WTC11 (cell line): ENCODE results near the gene TTLL12. TPM values are rescaled to one million over a fixed set of nuclear protein-coding genes. Genes with fewer than 3 reads are reported as not detected.

Experiments used
- ATAC-seq: fragments of 200-7000 bp; cut with Tn5 transposase; 2 replicates; pipeline ENCODE4 v1.10.0; 2021; ENCODE audit warnings: mild to moderate bottlenecking, moderate library complexity
- CTCF ChIA-PET: fragments of 300-600 bp; sonication (Branson Sonifier 250); formaldehyde crosslinking; loops from one replicate; lab custom pipeline; 2021; ENCODE audit warnings: antibody characterized with exemption; lab: Charles Lee
- POLR2A ChIA-PET: fragments of 350-600 bp; sonication (Branson Sonifier 250); formaldehyde crosslinking; loops from one replicate; lab custom pipeline; 2021; ENCODE audit warnings: antibody characterized with exemption; lab: Charles Lee
- DNase-seq: peaks from one replicate; pipeline ENCODE4 v3.0.0; 2021; ENCODE audit warnings: low spot score
- H3K27ac Mint-ChIP-seq: 2 replicates; pipeline ENCODE4 v1.8.0; 2021; ENCODE audit warnings: mixed read lengths
- H3K27me3 Mint-ChIP-seq: 2 replicates; pipeline ENCODE4 v1.8.0; 2021; ENCODE audit warnings: low read depth, mild to moderate bottlenecking, moderate library complexity, mixed read lengths
- H3K36me3 Mint-ChIP-seq: 2 replicates; pipeline ENCODE4 v1.8.0; 2021; ENCODE audit warnings: mixed read lengths
- H3K4me1 Mint-ChIP-seq: 2 replicates; pipeline ENCODE4 v1.8.0; 2022; ENCODE audit warnings: mixed read lengths
- H3K4me3 Mint-ChIP-seq: 2 replicates; pipeline ENCODE4 v1.8.0; 2021; ENCODE audit warnings: mild to moderate bottlenecking, moderate library complexity, mixed read lengths
- H3K9me3 Mint-ChIP-seq: 2 replicates; pipeline ENCODE4 v1.8.0; 2021; ENCODE audit warnings: mixed read lengths
- CREB1 ChIP-seq: sonication (generic); formaldehyde crosslinking; IDR thresholded peaks from 2 replicates; pipeline ENCODE4 v1.8.0; 2023; ENCODE audit warnings: mild to moderate bottlenecking, missing genetic modification reagents
- ELF4 ChIP-seq: sonication (generic); formaldehyde crosslinking; IDR thresholded peaks from 2 replicates; pipeline ENCODE4 v1.8.1; 2022; ENCODE audit warnings: low read depth, mild to moderate bottlenecking, moderate library complexity, missing genetic modification reagents
- ESRRA ChIP-seq: sonication (generic); formaldehyde crosslinking; IDR thresholded peaks from 2 replicates; pipeline ENCODE4 v1.8.1; 2022; ENCODE audit warnings: mild to moderate bottlenecking, missing genetic modification reagents, borderline replicate concordance
- GABPB1 ChIP-seq: sonication (generic); formaldehyde crosslinking; IDR thresholded peaks from 2 replicates; pipeline ENCODE4 v1.8.1; 2023; ENCODE audit warnings: mild to moderate bottlenecking, missing genetic modification reagents
- MYBL2 ChIP-seq: sonication (generic); formaldehyde crosslinking; IDR thresholded peaks from 2 replicates; pipeline ENCODE4 v1.8.1; 2023; ENCODE audit warnings: mild to moderate bottlenecking, moderate library complexity, missing genetic modification reagents
- OVOL2 ChIP-seq: fragments of 250-450 bp; sonication (Bioruptor Pico); IDR thresholded peaks from 2 replicates; pipeline ENCODE4 v1.9.0; 2021; ENCODE audit warnings: mild to moderate bottlenecking, borderline replicate concordance
- RORB ChIP-seq: fragments of 250-450 bp; sonication (Bioruptor Pico); IDR thresholded peaks from 2 replicates; pipeline ENCODE4 v1.9.0; 2021; ENCODE audit warnings: mild to moderate bottlenecking
- ZNF219 ChIP-seq: sonication (generic); formaldehyde crosslinking; IDR thresholded peaks from 2 replicates; pipeline ENCODE4 v1.8.0; 2023; ENCODE audit warnings: missing genetic modification reagents, mild to moderate bottlenecking, borderline replicate concordance
- ZNF232 ChIP-seq: sonication (generic); formaldehyde crosslinking; IDR thresholded peaks from 2 replicates; pipeline ENCODE4 v1.8.0; 2022; ENCODE audit warnings: mild to moderate bottlenecking, missing genetic modification reagents
- ZNF416 ChIP-seq: fragments of 250-450 bp; sonication (Bioruptor Pico); IDR thresholded peaks from 2 replicates; pipeline ENCODE4 v1.9.0; 2021; ENCODE audit warnings: mild to moderate bottlenecking, inconsistent platforms
- total RNA-seq: library from RNA; stranded (reverse); gene quantifications from 3 replicates; pipeline ENCODE4 v1.2.3, GENCODE V29; 2021
- TF ChIP-seq, protein P1 (sequence below): sonication (generic); formaldehyde crosslinking; IDR thresholded peaks from 2 replicates; pipeline ENCODE4 v1.8.1; 2022; ENCODE audit warnings: mild to moderate bottlenecking, moderate library complexity, missing genetic modification reagents
- TF ChIP-seq, protein P2 (sequence below): sonication (generic); formaldehyde crosslinking; IDR thresholded peaks from 2 replicates; pipeline ENCODE4 v1.8.0; 2022; ENCODE audit warnings: mild to moderate bottlenecking, missing genetic modification reagents
- TF ChIP-seq, protein P3 (sequence below): fragments of 250-450 bp; sonication (Bioruptor Pico); IDR thresholded peaks from 2 replicates; pipeline ENCODE4 v1.8.0; 2021; ENCODE audit warnings: mild to moderate bottlenecking
- TF ChIP-seq, protein P4 (sequence below): fragments of 250-450 bp; sonication (Bioruptor Pico); IDR thresholded peaks from 2 replicates; pipeline ENCODE4 v1.9.0; 2021; ENCODE audit warnings: moderate library complexity, mild to moderate bottlenecking, inconsistent platforms, borderline replicate concordance
- TF ChIP-seq, protein P5 (sequence below): fragments of 250-450 bp; sonication (Bioruptor Pico); conservative IDR thresholded peaks from 2 replicates; pipeline ENCODE4 v1.9.0; 2021; ENCODE audit warnings: mild to moderate bottlenecking

Gene TTLL12
- total RNA-seq, 1 experiment from 2014 or later: 134 TPM

DNA sequence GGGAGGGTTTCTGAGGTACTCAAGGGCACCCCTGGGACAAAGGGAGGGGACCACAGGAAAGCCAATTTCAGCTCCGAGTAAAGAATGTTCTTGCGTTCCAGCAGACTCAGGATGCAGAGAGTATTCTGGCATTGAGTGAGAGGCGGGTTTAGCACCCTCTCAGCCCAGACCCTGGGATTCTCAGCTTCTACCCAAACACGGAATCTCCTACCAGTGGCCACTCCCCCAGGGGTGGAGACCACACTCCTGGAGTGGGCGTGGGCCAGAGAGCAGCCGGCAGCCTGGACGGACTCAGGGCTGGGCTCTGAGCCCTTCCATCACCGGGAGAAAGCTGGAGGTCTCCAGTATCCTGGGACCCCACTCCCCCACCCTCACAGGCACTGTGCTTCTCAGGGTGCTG is 26.1 kb upstream of the TTLL12 start:
- H3K4me3 Mint-ChIP-seq: no peak overlapping the region
- H3K27me3 Mint-ChIP-seq: no peaks in the 10 kb centered on the region
- CTCF ChIA-PET: interaction anchor here (0.6 to 2.5 kb wide), 9 partner anchors 10 to 133 kb away, joined by 3 to 24 read pairs (median 8); partner anchors contain the start of gene TTLL12
- TF ChIP-seq MYBL2 (CRISPR knock-in tag) (no peak), ZNF232 (CRISPR knock-in tag) (no peak), RORB (CRISPR knock-in tag) (no peak), ZNF219 (CRISPR knock-in tag) (no peak), GABPB1 (CRISPR knock-in tag) (no peak), ESRRA (CRISPR knock-in tag) (no peak), OVOL2 (CRISPR knock-in tag) (no peak), ELF4 (CRISPR knock-in tag) (no peak), ZNF416 (no peak)
- TF ChIP-seq, protein P1, sequence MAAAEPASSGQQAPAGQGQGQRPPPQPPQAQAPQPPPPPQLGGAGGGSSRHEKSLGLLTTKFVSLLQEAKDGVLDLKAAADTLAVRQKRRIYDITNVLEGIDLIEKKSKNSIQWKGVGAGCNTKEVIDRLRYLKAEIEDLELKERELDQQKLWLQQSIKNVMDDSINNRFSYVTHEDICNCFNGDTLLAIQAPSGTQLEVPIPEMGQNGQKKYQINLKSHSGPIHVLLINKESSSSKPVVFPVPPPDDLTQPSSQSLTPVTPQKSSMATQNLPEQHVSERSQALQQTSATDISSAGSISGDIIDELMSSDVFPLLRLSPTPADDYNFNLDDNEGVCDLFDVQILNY (CRISPR knock-in tag): no peak
- TF ChIP-seq, protein P2, sequence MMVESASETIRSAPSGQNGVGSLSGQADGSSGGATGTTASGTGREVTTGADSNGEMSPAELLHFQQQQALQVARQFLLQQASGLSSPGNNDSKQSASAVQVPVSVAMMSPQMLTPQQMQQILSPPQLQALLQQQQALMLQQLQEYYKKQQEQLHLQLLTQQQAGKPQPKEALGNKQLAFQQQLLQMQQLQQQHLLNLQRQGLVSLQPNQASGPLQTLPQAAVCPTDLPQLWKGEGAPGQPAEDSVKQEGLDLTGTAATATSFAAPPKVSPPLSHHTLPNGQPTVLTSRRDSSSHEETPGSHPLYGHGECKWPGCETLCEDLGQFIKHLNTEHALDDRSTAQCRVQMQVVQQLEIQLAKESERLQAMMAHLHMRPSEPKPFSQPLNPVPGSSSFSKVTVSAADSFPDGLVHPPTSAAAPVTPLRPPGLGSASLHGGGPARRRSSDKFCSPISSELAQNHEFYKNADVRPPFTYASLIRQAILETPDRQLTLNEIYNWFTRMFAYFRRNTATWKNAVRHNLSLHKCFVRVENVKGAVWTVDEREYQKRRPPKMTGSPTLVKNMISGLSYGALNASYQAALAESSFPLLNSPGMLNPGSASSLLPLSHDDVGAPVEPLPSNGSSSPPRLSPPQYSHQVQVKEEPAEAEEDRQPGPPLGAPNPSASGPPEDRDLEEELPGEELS (CRISPR knock-in tag): no peak
- TF ChIP-seq, protein P3, sequence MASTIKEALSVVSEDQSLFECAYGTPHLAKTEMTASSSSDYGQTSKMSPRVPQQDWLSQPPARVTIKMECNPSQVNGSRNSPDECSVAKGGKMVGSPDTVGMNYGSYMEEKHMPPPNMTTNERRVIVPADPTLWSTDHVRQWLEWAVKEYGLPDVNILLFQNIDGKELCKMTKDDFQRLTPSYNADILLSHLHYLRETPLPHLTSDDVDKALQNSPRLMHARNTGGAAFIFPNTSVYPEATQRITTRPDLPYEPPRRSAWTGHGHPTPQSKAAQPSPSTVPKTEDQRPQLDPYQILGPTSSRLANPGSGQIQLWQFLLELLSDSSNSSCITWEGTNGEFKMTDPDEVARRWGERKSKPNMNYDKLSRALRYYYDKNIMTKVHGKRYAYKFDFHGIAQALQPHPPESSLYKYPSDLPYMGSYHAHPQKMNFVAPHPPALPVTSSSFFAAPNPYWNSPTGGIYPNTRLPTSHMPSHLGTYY (CRISPR knock-in tag): no peak
- TF ChIP-seq, protein P4, sequence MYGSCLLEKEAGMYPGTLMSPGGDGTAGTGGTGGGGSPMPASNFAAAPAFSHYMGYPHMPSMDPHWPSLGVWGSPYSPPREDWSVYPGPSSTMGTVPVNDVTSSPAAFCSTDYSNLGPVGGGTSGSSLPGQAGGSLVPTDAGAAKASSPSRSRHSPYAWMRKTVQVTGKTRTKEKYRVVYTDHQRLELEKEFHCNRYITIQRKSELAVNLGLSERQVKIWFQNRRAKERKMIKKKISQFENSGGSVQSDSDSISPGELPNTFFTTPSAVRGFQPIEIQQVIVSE (CRISPR knock-in tag): no peak
- TF ChIP-seq, protein P5, sequence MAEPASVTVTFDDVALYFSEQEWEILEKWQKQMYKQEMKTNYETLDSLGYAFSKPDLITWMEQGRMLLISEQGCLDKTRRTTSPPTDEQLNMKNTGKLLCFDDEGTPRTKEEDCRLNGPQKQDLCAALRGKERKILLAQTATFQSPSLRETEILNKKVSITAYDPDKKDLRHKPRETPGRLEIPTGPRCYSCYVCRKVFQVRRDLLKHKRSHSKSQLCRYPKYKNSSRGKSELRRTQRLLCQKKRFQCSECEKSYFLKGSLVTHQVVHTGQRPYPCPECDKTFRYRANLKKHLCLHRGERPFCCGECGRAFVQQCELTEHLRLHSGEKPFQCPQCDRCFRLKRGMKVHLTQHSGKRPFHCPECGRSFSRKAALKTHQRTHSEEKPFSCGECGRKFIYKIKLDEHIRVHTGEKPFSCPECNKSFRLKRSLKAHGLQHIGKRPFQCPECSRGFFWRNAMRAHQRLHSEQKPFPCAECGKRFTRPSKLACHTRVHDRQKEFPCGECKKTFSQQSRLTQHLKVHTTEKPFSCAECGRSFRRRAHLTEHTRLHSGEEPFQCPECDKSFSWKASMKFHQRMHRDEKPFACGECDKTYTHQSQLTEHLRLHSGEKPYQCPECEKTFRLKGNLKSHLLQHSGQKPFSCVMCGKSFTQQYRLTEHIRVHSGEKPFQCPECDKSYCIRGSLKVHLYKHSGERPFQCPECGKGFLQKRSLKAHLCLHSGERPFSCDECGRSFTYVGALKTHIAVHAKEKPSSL: no peak
- H3K27ac Mint-ChIP-seq: no peak overlapping the region
- no peaks in the 10 kb centered on the region for H3K36me3 Mint-ChIP-seq
- DNase-seq (peak; percentile 60), ATAC-seq (peak; percentile 92)
- no peaks in the 10 kb centered on the region for H3K9me3 Mint-ChIP-seq
- H3K4me1 Mint-ChIP-seq: peaks cover 12% of the 10 kb centered on the region
- POLR2A ChIA-PET: interaction anchor here (1.3 kb wide), 1 partner anchor 25 kb away, joined by 4 read pairs; no protein-coding TSS in a partner anchor

DNA sequence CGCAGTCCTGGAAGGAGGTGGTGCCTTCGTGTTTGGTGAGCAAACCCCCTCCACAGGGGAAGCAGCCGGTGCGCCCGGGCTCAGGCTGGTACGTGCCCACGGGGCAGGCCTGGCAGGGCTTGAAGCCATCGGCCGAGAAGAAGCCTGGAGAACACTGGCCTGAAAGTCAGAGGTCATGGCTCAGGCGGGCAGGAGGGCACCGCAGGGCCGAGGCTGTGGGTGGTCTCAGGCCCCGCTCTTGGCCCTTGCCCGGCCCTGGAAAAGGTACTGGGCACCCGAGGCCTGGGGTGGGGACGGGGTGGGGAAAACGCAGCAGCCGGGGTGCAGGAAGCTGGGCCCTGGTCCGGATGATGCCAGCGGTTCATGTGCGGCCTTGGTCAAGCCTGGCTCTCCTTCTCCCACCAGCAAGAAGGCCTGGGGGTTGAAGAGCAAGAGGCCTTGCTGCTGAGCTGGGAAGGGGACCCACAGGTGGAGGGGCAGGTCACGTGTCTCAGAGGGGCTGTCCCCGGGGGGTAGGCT is 25.6 kb upstream of the TTLL12 start:
- peaks cover 12% of the 10 kb centered on the region for H3K4me1 Mint-ChIP-seq
- POLR2A ChIA-PET: interaction anchor here (1.3 kb wide), 1 partner anchor 25 kb away, joined by 4 read pairs; no protein-coding TSS in a partner anchor
- no peak for ATAC-seq
- no peaks in the 10 kb centered on the region for H3K36me3 Mint-ChIP-seq
- no peak for TF ChIP-seq CREB1 (CRISPR knock-in tag)
- TF ChIP-seq ELF4 (CRISPR knock-in tag): no peak
- no peaks in the 10 kb centered on the region for H3K9me3 Mint-ChIP-seq
- no peak overlapping the region for H3K4me3 Mint-ChIP-seq
- H3K27me3 Mint-ChIP-seq: no peaks in the 10 kb centered on the region
- no peak overlapping the region for H3K27ac Mint-ChIP-seq
- DNase-seq: no peak
- CTCF ChIA-PET: interaction anchor here (0.6 to 2.5 kb wide), 8 partner anchors 10 to 134 kb away, joined by 3 to 24 read pairs (median 10); partner anchors contain the start of gene TTLL12
